ENCODE data around the gene SIGLEC1.

SIGLEC1 gene

GRCh38 chr20:3749087-3749688 lies 36.8 kb upstream of the SIGLEC1 start:
- Histone ChIP-seq H3K4me2 (ENCODE audit: low read depth, low read length, poor library complexity, severe bottlenecking) (no peak overlapping the region), H3K9ac (ENCODE audit: low read depth, low read length, poor library complexity, severe bottlenecking) (no peak overlapping the region), H3K9me2 (replicated peaks; ENCODE audit: low read depth, low read length) (no peaks in the 10 kb centered on the region), H3K4me1 (ENCODE audit: insufficient read depth, low read length, poor library complexity, severe bottlenecking) (peaks cover 12% of the 10 kb centered on the region), H3K27me3 (ENCODE audit: insufficient read depth, low read length, poor library complexity, severe bottlenecking) (no peaks in the 10 kb centered on the region), H4K20me1 (ENCODE audit: insufficient read depth, low read length, poor library complexity, severe bottlenecking) (no peaks in the 10 kb centered on the region), H3K4me3 (ENCODE audit: low read length, poor library complexity, severe bottlenecking) (no peak overlapping the region), H3K36me3 (ENCODE audit: insufficient read depth, low read length) (no peaks in the 10 kb centered on the region), H3F3A (ENCODE audit: low read depth) (no peaks in the 10 kb centered on the region), H2AFZ (ENCODE audit: low read length) (no peak overlapping the region), H3K9me3 (ENCODE audit: insufficient read depth, low read depth, low read length) (no peaks in the 10 kb centered on the region), H3K79me2 (ENCODE audit: insufficient read depth, low read length) (no peaks in the 10 kb centered on the region)
- TF ChIP-seq CTCF (conservative IDR thresholded peaks at IDR 0.05; ENCODE audit: low read length), result no peak
- no peak for TF ChIP-seq EZH2phosphoT487 (IDR thresholded peaks at IDR 0.05; ENCODE audit: borderline replicate concordance)

- Histone ChIP-seq H3K79me2 (ENCODE audit: insufficient read depth, low read length) (no peaks in the 10 kb centered on the region), H3K4me1 (ENCODE audit: insufficient read depth, low read length, poor library complexity, severe bottlenecking) (peaks cover 13% of the 10 kb centered on the region), H3K9me3 (ENCODE audit: insufficient read depth, low read depth, low read length) (no peaks in the 10 kb centered on the region), H3K4me3 (ENCODE audit: low read length, poor library complexity, severe bottlenecking) (no peak overlapping the region), H3K9ac (ENCODE audit: low read depth, low read length, poor library complexity, severe bottlenecking) (no peak overlapping the region), H3F3A (ENCODE audit: low read depth) (no peaks in the 10 kb centered on the region), H3K36me3 (ENCODE audit: insufficient read depth, low read length) (no peaks in the 10 kb centered on the region), H3K9me2 (replicated peaks; ENCODE audit: low read depth, low read length) (no peaks in the 10 kb centered on the region), H3K4me2 (ENCODE audit: low read depth, low read length, poor library complexity, severe bottlenecking) (no peak overlapping the region), H3K27me3 (ENCODE audit: insufficient read depth, low read length, poor library complexity, severe bottlenecking) (no peaks in the 10 kb centered on the region), H4K20me1 (ENCODE audit: insufficient read depth, low read length, poor library complexity, severe bottlenecking) (no peaks in the 10 kb centered on the region), H2AFZ (ENCODE audit: low read length) (no peak overlapping the region)
- TF ChIP-seq CTCF (conservative IDR thresholded peaks at IDR 0.05; ENCODE audit: low read length), result no peak
- no peak for TF ChIP-seq EZH2phosphoT487 (IDR thresholded peaks at IDR 0.05; ENCODE audit: borderline replicate concordance)
Observed at GRCh38 chr20:3748073-3748472, 35.7 kb upstream of the SIGLEC1 start.

GRCh38 chr20:3747471-3747870 lies 35.1 kb upstream of the SIGLEC1 start:
- H2AFZ ChIP-seq (ENCODE audit: low read length), result no peak overlapping the region
- H3K9me3 ChIP-seq (ENCODE audit: insufficient read depth, low read depth, low read length), result no peaks in the 10 kb centered on the region
- H3K9ac ChIP-seq (ENCODE audit: low read depth, low read length, poor library complexity, severe bottlenecking), result no peak overlapping the region
- H3K4me2 ChIP-seq (ENCODE audit: low read depth, low read length, poor library complexity, severe bottlenecking), result no peak overlapping the region
- H3K79me2 ChIP-seq (ENCODE audit: insufficient read depth, low read length), result no peaks in the 10 kb centered on the region
- no peaks in the 10 kb centered on the region for H3K27me3 ChIP-seq (ENCODE audit: insufficient read depth, low read length, poor library complexity, severe bottlenecking)
- H3K36me3 ChIP-seq (ENCODE audit: insufficient read depth, low read length), result no peaks in the 10 kb centered on the region
- no peaks in the 10 kb centered on the region for H3F3A ChIP-seq (ENCODE audit: low read depth)
- H3K9me2 ChIP-seq (replicated peaks; ENCODE audit: low read depth, low read length), result no peaks in the 10 kb centered on the region
- no peaks in the 10 kb centered on the region for H4K20me1 ChIP-seq (ENCODE audit: insufficient read depth, low read length, poor library complexity, severe bottlenecking)
- H3K4me3 ChIP-seq (ENCODE audit: low read length, poor library complexity, severe bottlenecking), result no peak overlapping the region
- TF ChIP-seq CTCF (conservative IDR thresholded peaks at IDR 0.05; ENCODE audit: low read length) (no peak), EZH2phosphoT487 (IDR thresholded peaks at IDR 0.05; ENCODE audit: borderline replicate concordance) (no peak)
- H3K4me1 ChIP-seq (ENCODE audit: insufficient read depth, low read length, poor library complexity, severe bottlenecking), result peaks cover 13% of the 10 kb centered on the region
